Fibroblast of lung (primary cell): ENCODE data around the gene FKBP1C. TPM values are rescaled to one million over a fixed set of nuclear protein-coding genes. Genes with fewer than 3 reads are reported as not detected.
"Not testable (repeated sequence)": the region's sequence is repeated elsewhere in the genome, so short reads cannot be mapped to it uniquely, and the experiment has no call there.

Source experiments
- DNase-seq, 2 donors: peaks; one replicate each; pipeline versions ENCODE4 v3.0.0 to v3.0.0-alpha.2; 2010; ENCODE audit warnings: low read depth in 2 of 2
- H2AFZ ChIP-seq: 2 replicates; pipeline ENCODE4 v1.5.1; 2012; ENCODE audit warnings: low read length, control low read depth, inconsistent platforms
- H3K27ac ChIP-seq: 2 replicates; pipeline ENCODE4 v1.5.1; 2011; ENCODE audit warnings: low read length, control low read depth; ENCODE audit not compliant: insufficient read depth
- H3K27me3 ChIP-seq: 2 replicates; pipeline ENCODE4 v1.5.1; 2011; ENCODE audit warnings: mild to moderate bottlenecking, low read length; ENCODE audit not compliant: control insufficient read depth, insufficient read depth
- H3K36me3 ChIP-seq: 2 replicates; pipeline ENCODE4 v1.5.1; 2011; ENCODE audit warnings: low read length; ENCODE audit not compliant: control insufficient read depth, insufficient read depth
- H3K4me1 ChIP-seq: 2 replicates; pipeline ENCODE4 v1.5.1; 2011; ENCODE audit warnings: low read length; ENCODE audit not compliant: control insufficient read depth, insufficient read depth; ENCODE audit errors: extremely low read depth
- H3K4me2 ChIP-seq: 2 replicates; pipeline ENCODE4 v1.5.1; 2011; ENCODE audit warnings: low read length, control low read depth; ENCODE audit not compliant: insufficient read depth; ENCODE audit errors: extremely low read depth
- H3K4me3 ChIP-seq, 4 experiments: fragments of 200-600 bp in 1 of 4; sonication (generic) in 1 of 4; replicated peaks in 1 of 4; 2 replicates each; pipeline ENCODE4 v1.5.1; 2011 to 2016; ENCODE audit warnings: low read length in 4 of 4, low read depth in 3 of 4, mild to moderate bottlenecking in 3 of 4, control low read depth in 2 of 4, inconsistent platforms in 1 of 4, mixed read lengths in 1 of 4; ENCODE audit not compliant: insufficient read depth in 1 of 4; ENCODE audit errors: control extremely low read depth in 1 of 4
- H3K79me2 ChIP-seq: 2 replicates; pipeline ENCODE4 v1.5.1; 2012; ENCODE audit warnings: mild to moderate bottlenecking, low read length, inconsistent platforms; ENCODE audit not compliant: control insufficient read depth, insufficient read depth
- H3K9ac ChIP-seq: 2 replicates; pipeline ENCODE4 v1.5.1; 2011; ENCODE audit warnings: mild to moderate bottlenecking, low read length, control low read depth; ENCODE audit not compliant: insufficient read depth
- H3K9me3 ChIP-seq: 2 replicates; pipeline ENCODE4 v1.5.1; 2012; ENCODE audit warnings: low read depth, low read length; ENCODE audit not compliant: control insufficient read depth, insufficient read depth
- H4K20me1 ChIP-seq: 2 replicates; pipeline ENCODE4 v1.5.1; 2011; ENCODE audit warnings: low read length; ENCODE audit not compliant: control insufficient read depth, insufficient read depth; ENCODE audit errors: extremely low read depth
- CTCF ChIP-seq, 2 donors: IDR thresholded peaks in 1 of 2; conservative IDR thresholded peaks in 1 of 2; 1 replicate in 1 of 2; 2 replicates in 1 of 2; pipeline ENCODE4 v1.5.1; 2011 to 2012; ENCODE audit warnings: low read length in 2 of 2, control low read depth in 1 of 2, inconsistent platforms in 1 of 2, low read depth in 1 of 2, mild to moderate bottlenecking in 1 of 2
- EZH2 ChIP-seq: IDR thresholded peaks from 2 replicates; pipeline ENCODE4 v1.5.1; 2012; ENCODE audit warnings: low read length, control low read depth, mild to moderate bottlenecking; ENCODE audit errors: missing control alignments
- polyA plus RNA-seq, 2 donors: library from polyadenylated mRNA; depleted of rRNA in 1 of 2; stranded (reverse) in 1 of 2; unstranded in 1 of 2; fragments of >200 nt; gene quantifications; 2 replicates each; pipeline ENCODE4 v1.2.1, GENCODE V29; 2011 to 2012; ENCODE audit warnings: missing spikeins in 1 of 2
- total RNA-seq: library from RNA; depleted of rRNA; stranded (reverse); fragments of >200 nt; gene quantifications from 2 replicates; pipeline ENCODE4 v1.2.1, GENCODE V29; 2014

Gene FKBP1C
- total and polyA plus RNA-seq, 2 donors (not counting 1 experiment from before 2014, with no cell fraction given): 0.99 to 1.5 TPM

- not testable (repeated sequence) for H3K36me3 ChIP-seq, H4K20me1 ChIP-seq, H2AFZ ChIP-seq, H3K9me3 ChIP-seq, H3K79me2 ChIP-seq, H3K4me1 ChIP-seq, H3K4me2 ChIP-seq, DNase-seq, H3K4me3 ChIP-seq, H3K27me3 ChIP-seq, H3K27ac ChIP-seq, H3K9ac ChIP-seq
Observed at GRCh38 chr6:63230511-63230910, 19.2 kb downstream of the FKBP1C start.

- no peaks in the 10 kb centered on the region for H3K9me3 ChIP-seq
- DNase-seq: no peak
- no peak overlapping the region for H3K27ac ChIP-seq
- no peak overlapping the region for H3K4me2 ChIP-seq
- H3K79me2 ChIP-seq: no peaks in the 10 kb centered on the region
- H3K4me1 ChIP-seq: no peaks in the 10 kb centered on the region
- no peak overlapping the region for H3K4me3 ChIP-seq
- no peak overlapping the region for H3K9ac ChIP-seq
- TF ChIP-seq CTCF (conservative IDR thresholded peaks at IDR 0.05 in 1 of 2, IDR thresholded peaks at IDR 0.05 in 1 of 2; ENCODE audit: low read depth in 1 of 2, low read length in 2 of 2): no peak
- TF ChIP-seq EZH2: no peak
- H3K36me3 ChIP-seq: no peaks in the 10 kb centered on the region
- H4K20me1 ChIP-seq: no peaks in the 10 kb centered on the region
- no peaks in the 10 kb centered on the region for H3K27me3 ChIP-seq
- no peak overlapping the region for H2AFZ ChIP-seq
Observed at GRCh38 chr6:63236398-63236817, 25.1 kb downstream of the FKBP1C start.

GRCh38 chr6:63245420-63245819 lies 34.2 kb downstream of the FKBP1C start:
- no peaks in the 10 kb centered on the region for H3K27me3 ChIP-seq
- no peaks in the 10 kb centered on the region for H3K36me3 ChIP-seq
- H3K4me1 ChIP-seq: no peaks in the 10 kb centered on the region
- no peak overlapping the region for H3K4me2 ChIP-seq
- no peak overlapping the region for H2AFZ ChIP-seq
- no peaks in the 10 kb centered on the region for H3K9me3 ChIP-seq
- no peak for DNase-seq
- no peak overlapping the region for H3K9ac ChIP-seq
- no peaks in the 10 kb centered on the region for H3K79me2 ChIP-seq
- no peak overlapping the region for H3K4me3 ChIP-seq
- no peaks in the 10 kb centered on the region for H4K20me1 ChIP-seq
- TF ChIP-seq EZH2 (no peak), CTCF (conservative IDR thresholded peaks at IDR 0.05 in 1 of 2, IDR thresholded peaks at IDR 0.05 in 1 of 2; ENCODE audit: low read depth in 1 of 2, low read length in 2 of 2) (no peak)
- no peak overlapping the region for H3K27ac ChIP-seq
